Esophagus muscularis mucosa (tissue), 3 donors: ENCODE results near the gene OXNAD1.

Experiments used
- CTCF ChIP-seq, 3 experiments: fragments of 200-600 bp in 2 of 3; fragments of 450-650 bp in 1 of 3; sonication (generic) in 2 of 3; IDR thresholded peaks; one replicate each; pipeline ENCODE4 v1.5.1; 2017 to 2019; ENCODE audit warnings: antibody characterized with exemption in 3 of 3, mild to moderate bottlenecking in 2 of 3, moderate library complexity in 1 of 3
- POLR2A ChIP-seq: fragments of 450-650 bp; IDR thresholded peaks from one replicate; pipeline ENCODE4 v1.6.1; 2017; ENCODE audit warnings: antibody characterized with exemption, moderate library complexity, mild to moderate bottlenecking, low read depth

- TF ChIP-seq CTCF (IDR thresholded peaks at IDR 0.05) (no peak), POLR2A (no peak)
These were observed 60.8 kb downstream of the OXNAD1 start for GRCh38 chr3:16325850-16326249.
